Activated T-helper 1 cell treated with anti-CD3 and anti-CD28 coated beads, Interleukin-2, amount 50 U/mL, for 16 hours (primary cell): ENCODE measurements around the gene HEMGN.
A peak's percentile ranks its signal among the peaks of the same experiment; 100 is the strongest.
"Not testable (repeated sequence)": the region's sequence is repeated elsewhere in the genome, so short reads cannot be mapped to it uniquely, and the experiment has no call there.

ENCODE experiments used
- DNase-seq, 2 donors: peaks; one replicate each; pipeline ENCODE4 v3.0.0-alpha.2; 2020; ENCODE audit warnings: low read depth in 1 of 2, low spot score in 1 of 2

HEMGN gene, protein sequence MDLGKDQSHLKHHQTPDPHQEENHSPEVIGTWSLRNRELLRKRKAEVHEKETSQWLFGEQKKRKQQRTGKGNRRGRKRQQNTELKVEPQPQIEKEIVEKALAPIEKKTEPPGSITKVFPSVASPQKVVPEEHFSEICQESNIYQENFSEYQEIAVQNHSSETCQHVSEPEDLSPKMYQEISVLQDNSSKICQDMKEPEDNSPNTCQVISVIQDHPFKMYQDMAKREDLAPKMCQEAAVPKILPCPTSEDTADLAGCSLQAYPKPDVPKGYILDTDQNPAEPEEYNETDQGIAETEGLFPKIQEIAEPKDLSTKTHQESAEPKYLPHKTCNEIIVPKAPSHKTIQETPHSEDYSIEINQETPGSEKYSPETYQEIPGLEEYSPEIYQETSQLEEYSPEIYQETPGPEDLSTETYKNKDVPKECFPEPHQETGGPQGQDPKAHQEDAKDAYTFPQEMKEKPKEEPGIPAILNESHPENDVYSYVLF

DNA sequence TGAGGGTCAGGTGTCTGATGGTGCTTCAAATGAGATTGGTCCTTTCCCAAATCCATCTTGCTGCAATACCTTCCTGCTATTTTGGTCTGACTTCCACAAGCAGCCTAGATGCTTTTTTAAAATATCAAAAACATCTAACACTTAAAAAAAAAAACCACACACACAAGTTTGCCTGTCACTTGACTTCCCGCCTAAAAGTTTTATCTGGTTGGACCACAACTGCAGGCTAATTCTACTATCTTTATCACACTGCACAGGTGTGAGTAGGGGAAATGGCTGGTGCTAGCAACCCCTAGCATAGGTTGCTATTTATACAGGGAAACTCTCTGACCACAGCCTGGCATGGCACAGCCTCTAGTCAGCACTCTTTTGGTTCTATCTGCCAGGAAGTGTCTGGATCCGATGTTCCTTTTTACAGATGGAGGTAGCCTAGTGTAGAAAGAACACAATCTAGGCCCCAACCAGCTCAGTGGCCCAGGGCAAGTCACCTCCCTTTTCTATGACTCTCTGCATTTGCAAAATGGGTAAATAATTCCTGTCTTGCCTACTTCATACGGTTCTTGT is at the start of gene HEMGN:
HEMGN (minus strand) TSS at position 92 of the 564 bp plus-strand sequence; CDS start at position 56, 36 bp downstream.
- DNase-seq: no peak

DNA sequence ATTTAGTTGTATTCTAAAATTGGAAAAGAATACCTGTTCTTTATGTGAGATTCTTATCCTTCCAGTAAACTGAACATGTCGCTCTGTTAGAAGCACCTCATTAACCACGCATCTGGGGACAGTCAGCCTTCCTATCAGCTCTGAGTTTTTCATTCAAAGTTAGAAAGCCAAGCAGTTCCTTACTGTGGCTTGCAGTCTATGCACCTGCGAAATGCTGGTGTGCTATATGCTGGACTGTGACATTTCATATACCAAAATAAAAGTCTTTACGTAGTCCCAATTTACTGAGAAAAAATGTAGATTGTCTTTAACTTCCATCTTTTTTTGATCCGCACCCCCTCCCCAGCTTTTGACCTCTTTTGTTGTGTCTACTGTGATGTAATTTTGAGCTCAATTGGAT is 49.5 kb upstream of the HEMGN start:
- DNase-seq: no peak

DNA sequence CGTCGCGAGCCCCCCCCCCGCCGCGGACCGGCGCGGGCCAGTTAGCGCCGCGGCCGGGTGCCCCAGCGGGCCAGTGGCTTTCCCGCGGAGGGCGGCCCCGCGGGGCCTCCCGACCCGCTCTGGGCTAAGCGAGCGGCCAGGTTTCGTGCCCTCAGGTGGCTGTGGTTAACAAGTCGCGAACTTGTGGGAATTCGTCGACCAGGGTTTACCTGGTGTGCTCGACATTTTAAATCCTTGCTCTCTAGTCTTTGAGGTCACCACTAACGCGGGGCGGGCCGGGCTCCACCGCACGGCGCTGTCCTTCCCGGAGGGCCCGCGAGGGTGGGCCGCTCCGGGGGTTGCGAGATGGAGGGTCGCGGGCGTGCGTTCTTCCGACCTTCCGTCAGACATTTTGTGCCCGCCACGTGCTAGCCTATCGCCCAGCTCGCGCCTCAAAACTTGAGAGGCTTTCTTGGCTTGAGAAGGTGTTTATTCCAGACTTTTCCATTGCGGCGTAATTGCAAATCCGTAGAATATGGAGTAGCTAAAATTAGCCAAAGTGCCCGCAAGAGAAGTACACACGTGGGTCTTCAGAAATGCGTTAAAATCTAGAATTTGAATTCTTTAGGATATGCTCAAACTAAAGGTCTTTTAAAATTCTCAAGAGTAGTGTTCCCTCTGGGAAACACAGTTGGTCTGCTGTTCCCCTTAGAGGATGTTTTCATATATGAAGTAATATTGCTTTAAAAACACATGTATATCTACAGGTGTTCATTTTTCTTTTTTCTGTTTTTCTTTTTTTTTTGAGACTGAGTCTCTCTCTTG is 47.3 kb upstream of the HEMGN start:
- DNase-seq: peak in 1 of 2 donors; percentile 10

DNA sequence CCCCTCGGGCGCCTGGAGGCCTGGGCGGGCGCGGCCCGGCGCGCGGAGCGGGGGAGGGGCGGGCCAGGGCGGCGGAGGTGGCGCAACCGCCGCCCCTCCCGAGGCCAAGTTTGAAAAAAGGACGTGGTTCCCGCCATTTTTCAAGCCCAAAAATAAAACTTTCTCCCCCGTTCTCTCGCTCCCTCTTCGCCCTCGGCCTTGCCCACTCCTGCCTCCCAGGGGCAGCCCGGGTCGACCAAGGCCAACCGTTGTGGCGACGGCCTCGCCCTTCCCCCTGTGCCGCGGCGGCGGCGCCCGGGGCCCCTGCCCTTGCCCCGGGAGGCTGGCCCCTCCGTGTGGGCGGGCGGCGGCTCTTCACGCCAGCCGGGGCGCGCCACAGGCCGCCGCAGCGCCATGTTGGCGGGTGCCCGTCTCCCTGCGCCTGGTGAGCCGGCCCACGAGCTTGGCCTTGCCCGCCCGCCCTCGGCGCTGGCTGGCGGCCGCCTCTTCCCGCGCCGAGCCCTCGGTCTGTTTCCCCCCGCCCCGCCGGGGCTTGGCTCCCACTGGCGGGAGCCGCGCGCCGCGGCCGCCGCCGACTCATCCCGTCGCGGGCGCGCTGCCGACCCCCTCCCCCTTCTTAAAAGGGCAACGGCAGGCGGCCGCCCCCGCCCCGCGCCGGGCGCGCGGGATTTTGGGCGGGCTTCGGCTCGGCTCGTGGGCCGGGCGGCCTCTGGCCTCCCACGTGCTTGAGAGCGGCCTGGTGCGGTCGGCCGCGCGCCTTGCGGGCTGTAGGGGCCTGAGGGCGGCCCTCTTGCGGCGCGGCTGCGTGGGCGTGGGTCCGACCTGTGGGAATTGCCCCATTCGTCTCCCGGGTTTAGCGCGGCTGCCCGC is 46.5 kb upstream of the HEMGN start:
- peak; percentile 49 to 77 for DNase-seq

DNA sequence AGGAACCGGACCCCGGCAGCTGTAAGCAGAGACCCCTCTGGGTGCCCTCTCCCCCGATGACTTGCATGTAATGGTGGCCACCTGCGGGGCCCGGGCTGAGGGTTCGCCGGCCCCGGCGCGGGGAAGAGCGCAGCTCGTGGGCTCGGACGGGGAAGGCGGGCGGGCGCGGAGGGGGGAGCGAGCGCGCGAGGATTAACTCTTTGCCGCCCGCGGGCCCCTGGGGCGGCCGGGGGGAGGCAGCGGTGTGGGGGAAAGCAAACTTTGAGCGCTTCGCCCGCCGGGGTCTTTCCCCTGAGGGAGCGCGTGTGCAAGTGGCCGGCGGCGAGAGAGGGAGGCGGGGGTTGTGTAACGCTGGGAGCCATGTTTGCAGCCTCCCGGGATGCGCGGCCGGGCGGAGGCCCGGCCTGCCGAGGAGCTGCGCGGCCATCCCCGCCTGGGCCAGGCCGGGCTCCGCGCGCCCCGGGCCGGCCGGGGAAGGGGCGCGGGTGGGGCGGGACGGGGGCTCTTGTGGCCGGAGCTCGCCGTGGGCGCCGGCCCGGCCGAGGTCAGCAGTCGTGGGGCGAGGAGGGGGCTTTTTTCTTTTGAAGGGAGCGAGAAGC is 45.7 kb upstream of the HEMGN start:
- DNase-seq: peak; percentile 35 to 52

DNA sequence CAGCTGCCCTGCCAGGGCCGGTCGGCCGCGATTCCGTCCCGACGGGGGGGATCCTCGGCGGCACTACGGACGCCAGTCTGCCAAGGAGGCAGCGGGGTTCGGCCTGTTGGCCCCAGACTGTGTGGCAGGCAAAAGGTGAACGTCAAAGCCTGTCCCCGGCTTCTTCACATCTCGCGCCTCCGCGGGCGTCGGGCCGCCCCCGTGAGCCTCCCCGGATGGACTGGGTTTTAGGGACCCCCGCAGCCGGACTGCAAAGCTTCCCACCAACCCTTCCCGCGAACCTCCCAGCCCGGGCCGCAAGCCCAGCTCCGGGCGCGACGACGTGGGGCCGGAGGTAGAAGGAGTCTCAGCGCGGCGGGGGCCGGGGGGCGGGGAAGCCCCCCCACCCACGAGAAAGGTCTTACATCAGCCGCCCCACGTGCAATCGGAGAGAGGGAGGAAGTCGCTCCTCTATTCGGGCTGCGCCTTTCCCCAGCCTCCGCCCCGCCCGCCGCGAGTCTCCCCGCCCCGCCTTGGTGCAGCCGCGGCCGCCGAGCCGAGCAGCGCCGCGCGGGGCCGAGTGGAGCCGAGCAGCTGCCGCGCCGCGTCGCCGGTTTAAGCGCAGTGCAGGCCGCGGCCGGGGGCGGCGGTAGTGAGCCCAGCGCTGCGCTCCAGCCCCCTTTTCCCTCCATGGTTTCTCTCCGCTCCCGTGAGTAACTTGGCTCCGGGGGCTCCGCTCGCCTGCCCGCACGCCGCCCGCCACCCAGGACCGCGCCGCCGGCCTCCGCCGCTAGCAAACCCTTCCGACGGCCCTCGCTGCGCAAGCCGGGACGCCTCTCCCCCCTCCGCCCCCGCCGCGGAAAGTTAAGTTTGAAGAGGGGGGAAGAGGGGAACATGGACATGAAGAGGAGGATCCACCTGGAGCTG is 45.0 kb upstream of the HEMGN start, which contains the start of gene ANP32B:
ANP32B (plus strand) TSS at position 659 of the 906 bp plus-strand sequence; CDS start at position 874, 215 bp downstream.
- DNase-seq: peak; percentile 86 to 94

DNA sequence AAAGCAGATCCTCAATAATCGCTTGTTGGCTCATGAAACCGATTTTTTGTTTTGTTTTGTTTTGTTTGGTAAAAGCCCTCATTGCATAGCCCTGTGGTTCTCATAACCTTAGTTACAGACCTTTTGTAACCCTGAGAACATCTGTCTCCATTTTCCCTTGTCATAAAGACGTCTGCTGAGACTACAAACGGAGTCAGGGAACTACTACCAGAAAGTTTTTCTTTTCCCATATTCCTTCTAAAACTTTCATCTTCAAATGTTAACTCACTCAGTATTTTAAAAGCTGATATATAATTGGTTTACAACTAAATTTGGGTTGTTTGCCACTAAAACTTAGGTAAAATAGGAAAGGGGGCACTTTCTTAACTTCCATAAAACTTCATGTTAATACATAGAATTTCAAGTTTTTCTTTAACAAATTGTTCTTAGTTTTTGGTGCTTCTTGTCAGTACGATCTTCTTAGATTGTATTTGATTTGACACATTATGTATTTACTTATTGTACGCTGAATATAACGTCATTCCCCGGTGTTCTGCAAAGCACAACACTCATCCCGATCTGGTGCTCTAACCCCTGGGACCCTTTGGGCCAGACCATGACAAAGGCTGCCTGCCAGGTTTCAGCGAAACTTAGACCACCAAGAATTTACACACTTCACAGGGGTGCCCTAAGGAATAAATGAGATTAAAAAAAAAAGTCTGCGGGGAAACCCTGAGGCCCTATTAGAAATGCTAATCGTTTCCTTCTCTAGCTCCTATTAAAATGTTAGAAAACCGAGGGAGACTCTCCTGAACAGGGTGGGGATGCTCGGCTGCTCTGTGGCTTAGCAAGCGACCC is 44.1 kb upstream of the HEMGN start:
- no peak for DNase-seq

DNA sequence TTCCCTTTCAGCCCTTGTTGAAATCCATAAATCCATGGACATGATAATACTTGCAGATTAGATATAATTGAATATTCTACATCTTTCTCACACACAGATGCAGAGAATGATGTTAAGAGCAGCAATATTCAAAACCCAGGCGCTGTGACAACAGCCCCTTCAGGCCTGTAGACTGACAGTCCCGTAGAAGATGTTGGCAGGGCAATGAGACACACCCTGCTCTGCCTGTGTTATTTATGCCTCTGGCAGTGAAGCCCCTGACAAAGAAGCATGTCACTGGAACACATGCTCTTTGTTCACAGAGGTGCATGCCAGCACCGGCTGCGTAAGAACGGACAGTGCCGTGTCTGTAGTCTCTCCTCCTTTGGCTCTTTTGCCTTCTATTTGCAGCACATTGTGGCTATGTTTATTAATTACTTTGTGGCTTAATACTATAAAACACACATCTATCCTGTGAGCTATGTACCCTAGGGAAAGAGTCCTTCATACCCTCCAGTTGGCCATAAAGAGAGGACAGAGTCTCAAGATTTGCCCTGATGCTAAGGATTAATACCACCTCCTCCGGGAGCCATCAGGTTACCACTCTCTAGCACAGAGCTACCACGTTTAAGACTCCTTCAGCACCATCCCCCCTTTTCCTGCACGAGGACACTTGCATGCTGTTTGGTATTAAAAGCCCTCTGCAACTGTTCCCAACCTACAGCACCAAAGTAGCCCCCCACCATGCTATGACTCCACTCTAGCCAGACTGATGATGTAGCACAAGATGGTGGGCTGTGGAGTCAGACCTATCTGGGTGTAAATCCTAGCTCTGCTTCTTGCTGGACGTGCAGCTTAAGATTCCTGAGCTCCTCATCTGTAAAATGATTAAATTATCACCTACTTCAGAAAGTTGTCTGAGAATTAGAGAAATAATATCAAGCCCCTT is 43.2 kb upstream of the HEMGN start:
- DNase-seq: no peak

DNA sequence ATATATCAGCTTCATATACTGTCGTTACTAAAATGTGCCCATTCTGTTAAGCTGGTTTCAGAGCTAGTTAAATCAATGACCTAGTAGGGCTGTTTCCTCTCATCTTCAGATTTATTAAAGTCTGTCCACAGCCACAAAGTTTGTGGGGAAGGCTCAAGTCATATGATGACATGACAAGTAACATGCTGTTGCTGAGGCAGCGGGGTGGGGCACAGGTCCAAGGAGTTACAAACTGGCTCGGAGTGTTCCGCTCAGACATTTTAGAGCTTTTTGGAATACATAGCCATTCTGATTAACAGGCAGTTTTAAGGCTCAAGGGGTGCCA is 42.5 kb upstream of the HEMGN start:
- DNase-seq: no peak

DNA sequence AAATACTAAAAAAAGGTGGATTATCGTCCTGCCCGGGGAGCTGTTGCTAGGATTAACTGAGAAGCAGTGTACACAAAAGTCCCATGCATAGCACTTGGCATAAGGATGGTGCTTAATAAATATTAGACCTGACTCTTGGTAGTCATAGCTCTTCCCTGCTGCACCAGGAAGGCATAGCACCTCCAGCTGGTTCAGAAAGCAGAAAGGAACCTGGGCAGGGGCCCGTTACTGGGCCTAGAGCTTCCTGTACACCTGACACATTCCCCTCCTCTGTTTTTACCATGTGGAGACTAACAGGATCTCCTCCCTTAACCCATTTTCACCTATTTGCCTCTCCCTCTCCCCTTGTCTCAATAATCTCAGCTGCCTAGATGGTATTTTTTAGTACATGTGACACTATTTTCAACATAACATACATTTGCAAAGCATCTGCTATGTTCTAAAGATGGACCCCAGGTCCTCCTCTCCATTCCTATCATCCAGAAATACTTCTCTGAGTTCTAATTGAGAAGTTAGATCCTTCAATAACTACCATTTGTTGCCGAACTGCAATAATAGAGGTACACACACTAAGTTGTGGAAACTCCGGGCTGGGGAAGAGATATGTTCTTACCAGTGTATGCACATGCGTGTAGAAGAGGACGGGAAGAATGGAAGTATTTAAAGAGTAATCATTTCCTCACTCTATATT is 42.0 kb upstream of the HEMGN start:
- DNase-seq: no peak

DNA sequence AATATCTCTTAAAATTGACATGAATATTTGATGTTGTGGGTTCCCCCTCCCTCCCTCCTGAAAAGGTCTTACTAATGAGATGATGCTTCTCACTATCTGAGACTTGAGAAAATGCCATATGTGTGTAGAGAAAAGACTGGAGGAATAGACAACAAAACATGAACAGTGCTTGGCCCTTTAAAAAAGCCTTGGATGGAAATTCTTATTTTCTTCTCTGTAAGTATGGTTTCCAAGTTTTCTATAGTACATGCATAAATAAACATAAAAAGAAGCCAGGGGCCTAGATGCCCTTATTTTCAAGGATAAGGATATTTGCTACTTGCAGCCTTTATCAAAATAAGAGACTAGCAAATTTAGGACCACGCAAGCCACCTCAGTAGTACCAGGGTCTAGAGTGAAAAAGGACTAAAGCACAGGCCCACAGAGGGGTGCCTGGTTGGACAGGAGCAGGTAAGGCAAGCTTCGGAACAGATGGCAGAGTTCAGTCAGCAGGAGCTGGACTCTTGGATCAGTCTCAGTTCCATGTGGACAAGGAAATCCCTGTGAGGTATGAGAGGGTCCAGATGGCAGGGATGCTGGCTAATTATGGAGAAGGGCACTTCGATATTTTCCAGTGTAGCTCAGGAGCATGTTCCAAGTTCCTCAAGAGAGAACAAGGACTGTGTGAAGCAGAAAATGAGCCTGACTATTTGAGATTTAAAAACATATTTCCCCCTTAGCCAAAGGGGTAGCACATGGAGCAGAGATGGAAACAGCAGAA is 40.6 kb upstream of the HEMGN start:
- no peak for DNase-seq

DNA sequence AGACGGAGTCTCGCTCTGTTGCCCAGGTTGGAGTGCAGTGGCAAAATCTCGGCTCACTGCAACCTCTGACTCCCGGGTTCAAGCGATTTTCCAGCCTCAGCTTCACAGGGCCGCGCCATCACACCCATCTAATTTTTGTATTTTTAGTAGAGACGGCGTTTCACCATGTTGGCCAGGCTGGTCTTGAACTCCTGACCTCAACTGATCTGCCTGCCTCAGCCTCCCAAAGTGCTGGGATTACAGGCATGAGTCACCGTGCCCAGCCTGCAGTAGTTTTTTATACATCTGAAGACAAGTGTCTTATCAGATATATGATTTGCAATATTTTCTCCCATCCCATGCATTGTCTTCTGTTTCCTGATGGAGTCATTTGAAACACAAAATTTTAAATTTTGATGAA is 38.7 kb upstream of the HEMGN start:
- not testable (repeated sequence) for DNase-seq

DNA sequence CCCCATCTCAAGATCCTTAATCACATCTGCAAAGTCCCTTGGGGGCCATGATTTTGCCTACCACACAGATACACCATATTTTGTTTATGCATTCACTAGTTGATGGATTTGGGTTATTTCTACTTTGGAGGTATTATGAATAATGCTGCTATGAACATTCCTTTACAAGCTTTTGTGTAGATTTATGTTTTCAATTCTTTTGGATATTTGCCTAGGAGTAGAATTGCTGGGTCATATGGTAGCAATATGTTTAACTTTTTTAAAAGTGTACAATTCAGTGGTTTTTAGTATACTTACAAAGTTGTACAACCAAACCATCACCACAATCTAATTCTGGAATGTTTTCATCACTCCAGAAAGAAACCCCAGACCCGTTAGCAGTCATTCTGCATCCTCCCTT is 37.4 kb upstream of the HEMGN start:
- DNase-seq: no peak

DNA sequence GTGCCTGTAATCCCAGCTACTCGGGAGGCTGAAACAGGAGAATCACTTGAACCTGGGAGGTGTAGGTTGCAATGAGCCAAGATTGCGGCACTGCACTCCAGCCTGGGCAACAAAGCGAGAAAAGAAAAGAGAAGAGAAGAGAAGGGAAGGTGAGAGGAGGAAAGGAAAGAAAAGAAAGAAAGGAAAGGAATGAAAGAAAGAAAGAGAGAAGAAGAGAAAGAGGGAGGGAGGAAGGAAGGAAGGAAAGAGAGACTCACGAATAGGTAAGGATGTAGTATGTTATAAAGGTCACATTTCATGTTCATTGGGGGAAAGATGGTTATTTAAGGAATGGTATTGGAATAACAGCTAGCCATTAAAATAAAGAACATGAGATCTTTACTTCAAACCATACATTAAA is 34.8 kb upstream of the HEMGN start:
- DNase-seq: no peak

DNA sequence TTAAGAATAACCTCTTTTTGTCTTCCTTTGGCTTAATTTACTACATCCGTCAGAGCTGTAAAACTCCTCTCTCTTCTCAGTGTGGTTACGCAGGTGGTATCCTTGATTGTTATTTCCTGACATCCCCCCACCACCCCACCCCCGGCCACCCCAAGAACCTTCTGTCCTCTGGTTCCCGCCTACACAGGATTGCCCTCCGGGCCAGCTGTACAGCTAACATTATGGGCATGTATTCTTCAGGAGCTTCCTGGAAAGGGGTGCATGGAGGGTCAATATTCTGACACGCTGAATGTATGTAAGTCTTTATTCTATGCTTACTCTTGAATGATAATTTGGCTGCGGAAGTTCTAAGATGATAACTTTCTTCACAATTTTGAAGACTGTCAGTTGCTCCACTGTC is 32.2 kb upstream of the HEMGN start:
- DNase-seq: no peak

DNA sequence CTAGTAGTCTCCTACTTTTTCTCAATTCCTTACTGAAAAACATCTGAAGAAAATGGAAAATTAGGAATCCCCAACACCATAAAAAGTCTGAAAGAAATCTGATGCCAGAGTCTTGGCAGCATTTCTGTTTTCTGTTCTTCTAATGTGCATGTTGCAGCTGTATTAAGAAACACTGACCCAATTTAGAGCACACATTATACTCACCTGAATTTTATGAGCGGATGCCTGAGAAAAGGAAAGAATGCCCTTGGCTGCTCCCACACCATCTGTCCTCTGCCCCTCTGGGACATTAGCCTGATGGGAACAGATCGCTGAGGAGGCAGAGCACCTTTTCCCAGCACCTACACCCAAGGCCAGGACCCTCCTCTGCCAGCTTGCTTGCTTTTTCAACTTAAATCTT is 31.0 kb upstream of the HEMGN start:
- no peak for DNase-seq
